Calu3 (cell line): Measurements from ENCODE around the gene MLC1. TPM values are rescaled to one million over a fixed set of nuclear protein-coding genes. Genes with fewer than 3 reads are reported as not detected.

Experiments
- BruUV-seq: library from RNA; stranded (reverse); fragments of 400-500 nt; replicated peaks from 2 replicates; lab custom pipeline; 2021; lab: Mats Ljungman, UMichigan
- CTCF ChIA-PET: fragments of 300-600 bp; sonication (Branson Sonifier 250); formaldehyde crosslinking; loops from one replicate; lab custom pipeline; 2022; ENCODE audit warnings: antibody characterized with exemption; lab: Charles Lee
- DNase-seq: peaks from one replicate; pipeline ENCODE4 v3.0.0; 2022
- H3K27ac Mint-ChIP-seq: one replicate; pipeline ENCODE4 v1.8.0; 2022; ENCODE audit warnings: mixed read lengths; ENCODE audit not compliant: unreplicated experiment
- H3K27me3 Mint-ChIP-seq: one replicate; pipeline ENCODE4 v1.8.0; 2022; ENCODE audit warnings: mixed read lengths; ENCODE audit not compliant: unreplicated experiment
- H3K36me3 Mint-ChIP-seq: one replicate; pipeline ENCODE4 v1.8.0; 2022; ENCODE audit warnings: mild to moderate bottlenecking, moderate library complexity, mixed read lengths; ENCODE audit not compliant: insufficient read depth, unreplicated experiment
- H3K4me1 Mint-ChIP-seq: one replicate; pipeline ENCODE4 v1.8.0; 2022; ENCODE audit warnings: mild to moderate bottlenecking, low read depth, mixed read lengths; ENCODE audit not compliant: unreplicated experiment
- H3K4me3 Mint-ChIP-seq: one replicate; pipeline ENCODE4 v1.8.0; 2022; ENCODE audit warnings: mild to moderate bottlenecking, low read depth, moderate library complexity, mixed read lengths; ENCODE audit not compliant: unreplicated experiment
- H3K9me3 Mint-ChIP-seq: one replicate; pipeline ENCODE4 v1.8.0; 2022; ENCODE audit warnings: low read depth, mixed read lengths; ENCODE audit not compliant: unreplicated experiment
- intact Hi-C: fragments of 100-400 bp; cut with micrococcal nuclease; formaldehyde crosslinking; loops from one replicate; pipeline ENCODE4 v1.10.0; 2022; ENCODE audit not compliant: unreplicated experiment
- total RNA-seq: library from RNA; stranded (reverse); gene quantifications from 2 replicates; pipeline ENCODE4 v1.2.3, GENCODE V29; 2022
- TF ChIP-seq, protein P1 (sequence below): fragments of 200-600 bp; IDR thresholded peaks from one replicate; pipeline ENCODE4 v1.8.0; 2022; ENCODE audit warnings: antibody characterized with exemption; ENCODE audit not compliant: unreplicated experiment

Gene MLC1
- total RNA-seq, 1 experiment from 2014 or later, result not detected

GRCh38 chr22:50009765-50010675 is 75.2 kb downstream of the MLC1 start:
- no peak for DNase-seq
- CTCF ChIA-PET, result no interaction called here

More at GRCh38 chr22:50009765-50010675, 75.2 kb downstream of the MLC1 start:
- TF ChIP-seq, protein P1, sequence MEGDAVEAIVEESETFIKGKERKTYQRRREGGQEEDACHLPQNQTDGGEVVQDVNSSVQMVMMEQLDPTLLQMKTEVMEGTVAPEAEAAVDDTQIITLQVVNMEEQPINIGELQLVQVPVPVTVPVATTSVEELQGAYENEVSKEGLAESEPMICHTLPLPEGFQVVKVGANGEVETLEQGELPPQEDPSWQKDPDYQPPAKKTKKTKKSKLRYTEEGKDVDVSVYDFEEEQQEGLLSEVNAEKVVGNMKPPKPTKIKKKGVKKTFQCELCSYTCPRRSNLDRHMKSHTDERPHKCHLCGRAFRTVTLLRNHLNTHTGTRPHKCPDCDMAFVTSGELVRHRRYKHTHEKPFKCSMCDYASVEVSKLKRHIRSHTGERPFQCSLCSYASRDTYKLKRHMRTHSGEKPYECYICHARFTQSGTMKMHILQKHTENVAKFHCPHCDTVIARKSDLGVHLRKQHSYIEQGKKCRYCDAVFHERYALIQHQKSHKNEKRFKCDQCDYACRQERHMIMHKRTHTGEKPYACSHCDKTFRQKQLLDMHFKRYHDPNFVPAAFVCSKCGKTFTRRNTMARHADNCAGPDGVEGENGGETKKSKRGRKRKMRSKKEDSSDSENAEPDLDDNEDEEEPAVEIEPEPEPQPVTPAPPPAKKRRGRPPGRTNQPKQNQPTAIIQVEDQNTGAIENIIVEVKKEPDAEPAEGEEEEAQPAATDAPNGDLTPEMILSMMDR, result no peak
- no peaks in the 10 kb centered on the region for H3K9me3 Mint-ChIP-seq
- peaks cover 23% of the 10 kb centered on the region for H3K4me1 Mint-ChIP-seq
- H3K27me3 Mint-ChIP-seq, result peaks cover 32% of the 10 kb centered on the region
- no TSS peak for BruUV-seq
- intact Hi-C loops, result loop anchor here (5.0 kb wide), 1 partner anchor 78 kb away; no protein-coding TSS in a partner anchor
- H3K27ac Mint-ChIP-seq, result no peak overlapping the region
- no peak overlapping the region for H3K4me3 Mint-ChIP-seq
- H3K36me3 Mint-ChIP-seq, result peaks cover 5% of the 10 kb centered on the region

Other genes with a start within 250 kb of the MLC1 start
- gene ZBED4, start 231.6 kb downstream of the MLC1 start, total RNA-seq, result 28.1 and 30.0 TPM in 2 replicates
- gene ALG12, start 167.0 kb downstream of the MLC1 start, total RNA-seq, result 25.4 and 27.0 TPM in 2 replicates
- 57.8 and 64.6 TPM in 2 replicates for gene CRELD2, start 166.8 kb downstream of the MLC1 start, total RNA-seq
- 86.3 and 97.3 TPM in 2 replicates for gene PIM3, start 124.7 kb downstream of the MLC1 start, total RNA-seq
- not detected in 2 replicates for gene IL17REL, start 72.7 kb downstream of the MLC1 start, total RNA-seq
- not detected in 2 replicates for gene TTLL8, start 27.1 kb downstream of the MLC1 start, total RNA-seq
- gene MOV10L1, start 4.6 kb upstream of the MLC1 start, total RNA-seq, result not detected in 2 replicates
- gene PANX2, start 85.3 kb upstream of the MLC1 start, total RNA-seq, result 1.6 and 2.0 TPM in 2 replicates
- gene TRABD, start 100.5 kb upstream of the MLC1 start, total RNA-seq, result 57.3 and 62.9 TPM in 2 replicates
- 28.6 and 29.5 TPM in 2 replicates for gene SELENOO, start 115.6 kb upstream of the MLC1 start, total RNA-seq
- 49.7 and 54.7 TPM in 2 replicates for gene TUBGCP6, start 159.6 kb upstream of the MLC1 start, total RNA-seq
- 52.9 and 69.2 TPM in 2 replicates for gene HDAC10, start 165.8 kb upstream of the MLC1 start, total RNA-seq
- 21.1 and 27.5 TPM in 2 replicates for gene MAPK12, start 176.3 kb upstream of the MLC1 start, total RNA-seq
- gene MAPK11, start 185.0 kb upstream of the MLC1 start, total RNA-seq, result 14.3 and 23.7 TPM in 2 replicates
- gene PLXNB2, start 222.2 kb upstream of the MLC1 start, total RNA-seq, result 298 and 337 TPM in 2 replicates
- gene DENND6B, start 241.6 kb upstream of the MLC1 start, total RNA-seq, result 13.2 and 19.0 TPM in 2 replicates